OCI-LY3 (cell line): ENCODE results near the gene CABLES1.

Source experiments
- H2AFZ ChIP-seq: fragments of 200-600, 300-600 bp; shearing (Covaris generic); 2 replicates; pipeline ENCODE4 v1.6.0; 2014; ENCODE audit warnings: antibody characterized with exemption, low read depth, low read length
- H3K27ac ChIP-seq: fragments of 200-600, 300-600 bp; sonication (generic); 2 replicates; pipeline ENCODE4 v1.5.1; 2014; ENCODE audit warnings: mild to moderate bottlenecking, low read length, moderate library complexity, mixed read lengths
- H3K27me3 ChIP-seq: fragments of 200-600, 300-600 bp; sonication (generic); 2 replicates; pipeline ENCODE4 v1.6.1; 2014; ENCODE audit warnings: low read depth, low read length, mixed read lengths
- H3K36me3 ChIP-seq: fragments of 200-600, 300-600 bp; sonication (generic); replicated peaks from 2 replicates; pipeline ENCODE3; 2014; ENCODE audit warnings: low read depth, low read length, mixed read lengths
- H3K4me1 ChIP-seq: fragments of 300-600, 200-600 bp; sonication (generic); 2 replicates; pipeline ENCODE4 v1.6.1; 2014; ENCODE audit warnings: low read length, mixed read lengths
- H3K4me2 ChIP-seq: fragments of 200-600, 300-600 bp; sonication (generic); 2 replicates; pipeline ENCODE4 v1.6.1; 2014; ENCODE audit warnings: low read length, mixed read lengths
- H3K4me3 ChIP-seq: fragments of 300-600, 200-600 bp; sonication (generic); 2 replicates; pipeline ENCODE4 v1.5.1; 2014; ENCODE audit warnings: antibody characterized with exemption, mild to moderate bottlenecking, low read length, moderate library complexity
- H3K79me2 ChIP-seq: fragments of 300-600, 200-600 bp; shearing (Covaris generic); 2 replicates; pipeline ENCODE4 v1.6.1; 2014; ENCODE audit warnings: mild to moderate bottlenecking, low read length, mixed read lengths
- H3K9ac ChIP-seq: fragments of 300-600, 200-600 bp; shearing (Covaris generic); 2 replicates; pipeline ENCODE4 v1.6.0; 2014; ENCODE audit warnings: mild to moderate bottlenecking, low read length, moderate library complexity
- H3K9me3 ChIP-seq: fragments of 200-600, 300-600 bp; shearing (Covaris generic); 2 replicates; pipeline ENCODE4 v1.6.1; 2014; ENCODE audit warnings: low read length, mixed read lengths; ENCODE audit not compliant: insufficient read depth
- H4K20me1 ChIP-seq: fragments of 200-600, 300-600 bp; sonication (generic); 2 replicates; pipeline ENCODE4 v1.6.1; 2016; ENCODE audit warnings: low read length, mixed read lengths; ENCODE audit not compliant: insufficient read depth
- CTCF ChIP-seq: fragments of 200-600, 300-600 bp; sonication (generic); IDR thresholded peaks from 2 replicates; pipeline ENCODE4 v1.5.1; 2014; ENCODE audit warnings: antibody characterized with exemption, low read length, low read depth
- EZH2phosphoT487 ChIP-seq: fragments of 200-600 bp; shearing (Covaris generic); IDR thresholded peaks from 2 replicates; pipeline ENCODE4 v1.6.1; 2018; ENCODE audit warnings: antibody characterized with exemption, mixed run types, low read depth

CABLES1 gene

GRCh38 chr18:23135550-23136325 is 453 bp downstream of the CABLES1 start:
- Histone ChIP-seq H3K4me2 (peak overlapping the region; percentile 96), H3K9me3 (no peaks in the 10 kb centered on the region), H3K27ac (peak overlapping the region; percentile 93), H3K4me3 (peak overlapping the region; percentile 77), H3K4me1 (peaks cover 42% of the 10 kb centered on the region), H3K79me2 (peaks cover 49% of the 10 kb centered on the region), H3K36me3 (peaks cover 21% of the 10 kb centered on the region), H3K27me3 (peaks cover 2% of the 10 kb centered on the region; the same call in 1 of the 2 replicates), H3K9ac (peak overlapping the region; percentile 71), H4K20me1 (peaks cover 21% of the 10 kb centered on the region), H2AFZ (no peak overlapping the region)
- TF ChIP-seq EZH2phosphoT487 = no peak
- no peak for TF ChIP-seq CTCF

- Histone ChIP-seq H3K4me3 (peak overlapping the region; percentile 77), H3K9me3 (no peaks in the 10 kb centered on the region), H4K20me1 (peaks cover 28% of the 10 kb centered on the region), H3K9ac (peak overlapping the region; percentile 71), H3K79me2 (peaks cover 57% of the 10 kb centered on the region), H3K36me3 (peaks cover 21% of the 10 kb centered on the region), H3K4me2 (peak overlapping the region; percentile 89), H2AFZ (peak overlapping the region; percentile 21; the same call in 1 of the 2 replicates), H3K27me3 (peaks cover 2% of the 10 kb centered on the region; the same call in 1 of the 2 replicates), H3K27ac (peak overlapping the region; percentile 3; the same call in 1 of the 2 replicates), H3K4me1 (peaks cover 36% of the 10 kb centered on the region)
- TF ChIP-seq EZH2phosphoT487 (no peak), CTCF (no peak)
These were observed 1.2 kb downstream of the CABLES1 start for GRCh38 chr18:23136326-23137096.

GRCh38 chr18:23137097-23137635 is 1.9 kb downstream of the CABLES1 start:
- peaks cover 21% of the 10 kb centered on the region for H3K36me3 ChIP-seq
- H3K4me1 ChIP-seq = peaks cover 32% of the 10 kb centered on the region
- peaks cover 63% of the 10 kb centered on the region for H3K79me2 ChIP-seq
- H3K9ac ChIP-seq = peak overlapping the region; percentile 71
- H3K4me3 ChIP-seq = peak overlapping the region; percentile 77
- H3K27me3 ChIP-seq = peaks cover 2% of the 10 kb centered on the region; the same call in 1 of the 2 replicates
- no peak overlapping the region for H3K27ac ChIP-seq
- TF ChIP-seq EZH2phosphoT487 (no peak), CTCF (no peak)
- H3K9me3 ChIP-seq = no peaks in the 10 kb centered on the region
- H4K20me1 ChIP-seq = peaks cover 35% of the 10 kb centered on the region
- peak overlapping the region; percentile 89 for H3K4me2 ChIP-seq
- no peak overlapping the region for H2AFZ ChIP-seq
